ENCODE data around the gene UGGT2.

The UGGT2 gene

DNA sequence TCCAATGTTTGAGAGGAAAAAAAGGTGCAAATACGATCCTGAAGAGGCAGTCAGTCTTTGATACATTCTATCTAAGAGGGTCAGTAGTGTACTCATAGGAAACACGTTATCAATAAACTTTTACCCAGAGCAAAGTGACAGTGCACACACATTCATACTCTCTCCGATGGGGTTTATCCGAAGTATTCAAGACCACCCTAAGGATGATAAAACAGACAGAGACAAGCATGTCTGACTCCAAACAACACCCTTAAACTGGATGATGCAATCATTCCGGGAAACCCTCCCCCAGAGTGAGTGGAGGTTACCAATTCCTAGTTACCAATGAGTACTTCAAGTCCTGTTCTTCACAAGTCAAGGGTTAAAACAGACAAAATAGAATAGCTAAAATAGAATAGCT, 297.1 kb downstream of the UGGT2 start:
- no peak for DNase-seq (ENCODE audit: low spot score in 2 of 2)
- H3K9me3 Mint-ChIP-seq = no peaks in the 10 kb centered on the region
- peaks cover 12% of the 10 kb centered on the region for H3K36me3 Mint-ChIP-seq (ENCODE audit: insufficient read depth)
- ATAC-seq (replicated peaks; ENCODE audit: extremely low read depth, poor library complexity, severe bottlenecking) = no peak
- no peaks in the 10 kb centered on the region for H3K27me3 Mint-ChIP-seq
- peaks cover 25% of the 10 kb centered on the region for H3K4me1 Mint-ChIP-seq
- H3K27ac Mint-ChIP-seq (ENCODE audit: low read depth) = peak overlapping the region; percentile 5
- H3K4me3 Mint-ChIP-seq = no peak overlapping the region

DNA sequence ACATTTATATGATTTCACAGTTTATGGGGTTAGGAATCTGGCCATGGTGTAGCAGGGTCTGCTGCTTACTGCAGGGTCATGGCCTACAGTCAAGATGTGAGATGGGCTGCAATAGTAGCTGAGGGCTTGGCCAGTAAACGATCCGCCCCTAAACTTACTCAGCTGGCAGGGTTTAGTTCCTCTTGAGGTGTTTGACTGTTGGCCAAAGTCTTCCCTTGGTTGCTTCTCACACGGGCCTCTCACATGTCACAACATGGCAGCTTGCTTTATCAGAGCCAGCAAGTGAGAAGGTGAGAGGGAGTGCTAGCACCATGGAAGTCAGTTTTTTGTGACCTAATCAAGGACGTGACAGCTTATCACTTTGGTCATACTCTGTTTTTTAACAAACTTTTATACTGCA, 299.1 kb downstream of the UGGT2 start:
- no peaks in the 10 kb centered on the region for H3K27me3 Mint-ChIP-seq
- H3K27ac Mint-ChIP-seq (ENCODE audit: low read depth) = no peak overlapping the region
- ATAC-seq (replicated peaks; ENCODE audit: extremely low read depth, poor library complexity, severe bottlenecking) (no peak), DNase-seq (ENCODE audit: low spot score in 2 of 2) (no peak)
- peaks cover 11% of the 10 kb centered on the region for H3K36me3 Mint-ChIP-seq (ENCODE audit: insufficient read depth)
- no peaks in the 10 kb centered on the region for H3K9me3 Mint-ChIP-seq
- H3K4me1 Mint-ChIP-seq = peaks cover 33% of the 10 kb centered on the region
- H3K4me3 Mint-ChIP-seq = no peak overlapping the region

DNA sequence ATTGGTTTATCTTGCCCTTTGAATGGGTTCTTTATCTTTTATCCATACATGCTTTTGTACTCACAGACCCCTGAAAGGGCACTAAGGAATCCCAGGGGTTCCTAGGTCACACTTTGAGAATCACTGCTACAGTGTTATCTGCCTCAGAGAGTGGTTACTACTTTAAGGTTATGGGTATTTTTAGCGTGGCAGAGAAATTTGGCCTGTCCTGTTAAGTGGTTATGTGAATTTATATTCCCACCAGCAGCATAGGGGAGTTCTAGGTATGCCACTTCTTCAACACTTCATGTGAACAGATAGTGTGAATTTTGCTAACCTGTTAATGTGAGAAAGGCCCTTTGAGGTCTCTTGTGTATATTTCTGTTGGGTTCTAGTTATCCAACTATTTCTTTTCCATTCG, 300.5 kb downstream of the UGGT2 start:
- Mint-ChIP-seq H3K4me1 (peaks cover 30% of the 10 kb centered on the region), H3K27ac (ENCODE audit: low read depth) (no peak overlapping the region), H3K9me3 (no peaks in the 10 kb centered on the region), H3K4me3 (no peak overlapping the region), H3K27me3 (no peaks in the 10 kb centered on the region), H3K36me3 (ENCODE audit: insufficient read depth) (peaks cover 6% of the 10 kb centered on the region)
- DNase-seq (ENCODE audit: low spot score in 2 of 2) (no peak), ATAC-seq (replicated peaks; ENCODE audit: extremely low read depth, poor library complexity, severe bottlenecking) (no peak)

Measured in central memory CD8-positive, alpha-beta T cell (primary cell).